ENCODE measurements around the gene EEF1AKMT4. TPM values are rescaled to one million over a fixed set of nuclear protein-coding genes. Genes with fewer than 3 reads are reported as not detected.
A peak's percentile ranks its signal among the peaks of the same experiment; 100 is the strongest.

Gene EEF1AKMT4
- total RNA-seq (2013; cell fraction: nucleolus; rRNA removed) = 3.7 and 3.8 TPM in 2 replicates
- total RNA-seq (2014; rRNA removed) = 17.8 and 19.2 TPM in 2 replicates
- 7.8 and 8.8 TPM in 2 replicates for total RNA-seq (2014; rRNA removed; fragmentation: Illumina TruSeq; extraction: Trizol)
- 10.2 and 11.9 TPM in 2 replicates for total RNA-seq (2021)
- 2.5 TPM for polyA plus RNA-seq (2011; ENCODE audit: low read depth)
- 5.0 and 9.4 TPM in 2 replicates for polyA plus RNA-seq (2011; rRNA removed)
- 22.1 and 24.4 TPM in 2 replicates for polyA plus RNA-seq (2011; cell fraction: cytosol; rRNA removed)
- polyA plus RNA-seq (2011; cell fraction: nucleus; rRNA removed) = 10.5 and 11.1 TPM in 2 replicates
- polyA plus RNA-seq (2012) = 6.1 and 6.7 TPM in 2 replicates
- polyA plus RNA-seq (2014; fragmentation: Illumina TruSeq; extraction: Trizol) = 3.3 and 7.5 TPM in 2 replicates
- polyA plus RNA-seq (2014; fragmentation: Nextera tagmentation; extraction: Ambion mirVana) = 10 to 100 TPM; 18.7 to 19.2 TPM
- polyA plus RNA-seq (2014; rRNA removed) = 18.7 and 19.6 TPM in 2 replicates
- 10 to 100 TPM; 23.3 to 26.8 TPM for polyA plus RNA-seq (2016; fragmentation: Nextera tagmentation; extraction: Ambion mirVana)
- polyA minus RNA-seq (2011; rRNA and poly(A)+ RNA removed) = 9.7 and 14.3 TPM in 2 replicates
- polyA minus RNA-seq (2011; cell fraction: cytosol; rRNA and poly(A)+ RNA removed) = 3.7 and 4.8 TPM in 2 replicates
- 4.1 and 5.2 TPM in 2 replicates for polyA minus RNA-seq (2011; cell fraction: nucleus; rRNA and poly(A)+ RNA removed)
- Bru-seq, nascent RNA = percentile 51 among the genes with signal in this experiment
- BruChase-seq, experiment 1, labeled RNA remaining after a 6-hour chase = percentile 53 among the genes with signal in this experiment
- BruChase-seq, experiment 2, labeled RNA remaining after a 2-hour chase = percentile 52 among the genes with signal in this experiment
- long read RNA-seq, experiment 1, transcript EEF1AKMT4-201 (3 exons, 1,823 nt) = major isoform, 13 of 13 reads
- long read RNA-seq, experiment 1, partial matches to known transcripts = 0 of 13 reads
- long read RNA-seq, experiment 1, other reads (novel, unspliced or antisense) = 0 of 13 reads
- long read RNA-seq, experiment 2, transcript EEF1AKMT4-201 (3 exons, 1,823 nt) = major isoform, 16 of 19 reads
- long read RNA-seq, experiment 2, partial matches to known transcripts = 1 of 19 reads
- long read RNA-seq, experiment 2, other reads (novel, unspliced or antisense) = 2 of 19 reads

- FAIRE-seq = peak; percentile 95
- POLR2A ChIA-PET = no interaction called here
- BruUV-seq (replicated peaks) = TSS peak; percentile 71
- H3K4me1 ChIP-seq (ENCODE audit: control insufficient read depth, insufficient read depth, low read length) = no peaks in the 10 kb centered on the region
- SMC1A ChIA-PET (ENCODE audit: uncharacterized antibody, unreplicated experiment) = interaction anchor here (0.6 to 1.2 kb wide), 7 partner anchors 20 to 354 kb away, joined by 3 to 6 read pairs (median 3); partner anchors contain the start of gene VWA5B2
- peak within 1 kb of the TSS; percentile 82 for H3K4me3 ChIP-seq
- H3K27ac ChIP-seq (ENCODE audit: control insufficient read depth, insufficient read depth) = peak within 1 kb of the TSS; percentile 91
- H3K4me2 ChIP-seq (ENCODE audit: control insufficient read depth, insufficient read depth) = peak within 1 kb of the TSS; percentile 100
- DNase-seq (ENCODE audit: low read depth, low spot score) = peak; percentile 87
- RAD21 ChIA-PET (ENCODE audit: unreplicated experiment) = interaction anchor here (1.0 to 1.2 kb wide), 5 partner anchors 22 to 365 kb away, joined by 3 to 17 read pairs (median 6); partner anchors contain the start of genes ABCC5, ABCF3 and PARL
- CTCF ChIA-PET = interaction anchor here (0.7 to 7.1 kb wide), 21 partner anchors 9 to 669 kb away, joined by 3 to 69 read pairs (median 4); partner anchors contain the start of genes PARL and VWA5B2
- no peaks in the 10 kb centered on the region for H4K20me1 ChIP-seq (ENCODE audit: control insufficient read depth, insufficient read depth)
- H3K27me3 ChIP-seq (replicated peaks in 1 of 2; ENCODE audit: control insufficient read depth in 2 of 2, insufficient read depth in 2 of 2, low read length in 1 of 2) = no peaks in the 10 kb centered on the region
- H3K9ac ChIP-seq (ENCODE audit: control insufficient read depth, insufficient read depth, low read length) = peak within 1 kb of the TSS; percentile 98
- intact Hi-C loops (cut with micrococcal nuclease; ENCODE audit: unreplicated experiment) (loop anchor here (1.0 to 10.0 kb wide), 5 partner anchors 48 to 354 kb away; partner anchors contain the start of genes ABCC5, ABCF3, EIF2B5 and PSMD2), in situ Hi-C loops (cut with MboI) (loop anchor here (5.0 kb wide), 1 partner anchor 362 kb away; no protein-coding TSS in a partner anchor)
- peak; percentile 96 for ATAC-seq
- H2AFZ ChIP-seq (ENCODE audit: control insufficient read depth, low read depth, low read length) = peak within 1 kb of the TSS; percentile 99
- peaks cover 17% of the 10 kb centered on the region for H3K79me2 ChIP-seq (ENCODE audit: control insufficient read depth, insufficient read depth, low read length)
- peaks cover 2 to 6% of the 10 kb centered on the region in 2 experiments; a peak in 3 of 4 replicates for H3K36me3 ChIP-seq (ENCODE audit: control insufficient read depth in 2 of 2, insufficient read depth in 2 of 2, low read length in 1 of 2)
- no peaks in the 10 kb centered on the region for H3K9me3 ChIP-seq (replicated peaks; ENCODE audit: control insufficient read depth, insufficient read depth, low read length)
- WGBS (ENCODE audit: insufficient coverage, insufficient replicate concordance, low lambda C conversion rate, missing lambda C conversion rate) = under 1% methylated on average over 54 of the region's 54 CpGs
- TF ChIP-seq E2F4 (IDR thresholded peaks at IDR 0.05; ENCODE audit: low read depth, low read length) = peak; percentile 20; the same call in 1 of the 2 replicates
- peak; percentile 16; the same call in 1 of the 2 replicates for TF ChIP-seq ELK1 (IDR thresholded peaks at IDR 0.05; ENCODE audit: low read depth, low read length)
- no peak for TF ChIP-seq SUZ12 (IDR thresholded peaks at IDR 0.05; ENCODE audit: unreplicated experiment)
- TF ChIP-seq YY1 (IDR thresholded peaks at IDR 0.05; ENCODE audit: low read depth, low read length) = peak; percentile 89
- peak; percentile 89 for TF ChIP-seq GABPA (IDR thresholded peaks at IDR 0.05; ENCODE audit: low read depth)
- TF ChIP-seq IRF3 (IDR thresholded peaks at IDR 0.05) = no peak
- TF ChIP-seq PML (IDR thresholded peaks at IDR 0.05; ENCODE audit: low read length) = 0 out of 2 replicates have a peak, but pooled peaks have one; percentile 0
- TF ChIP-seq ZNF274 (IDR thresholded peaks at IDR 0.05; ENCODE audit: insufficient read depth, insufficient read length) = no peak
- 0 out of 2 replicates have a peak, but pooled peaks have one; percentile 43 for TF ChIP-seq RUNX3 (IDR thresholded peaks at IDR 0.05; ENCODE audit: low read length)
- 0 out of 2 replicates have a peak, but pooled peaks have one; percentile 44 for TF ChIP-seq RFX5 (IDR thresholded peaks at IDR 0.05; ENCODE audit: low read depth, low read length)
- no peak for TF ChIP-seq MEF2A (IDR thresholded peaks at IDR 0.05; ENCODE audit: insufficient read depth, low read depth, low read length)
- no peak for TF ChIP-seq MLLT1 (IDR thresholded peaks at IDR 0.05)
- peak; percentile 52 for TF ChIP-seq GATAD2B (conservative IDR thresholded peaks at IDR 0.05; ENCODE audit: low read depth)
These were observed at the start of gene EEF1AKMT4 for GRCh38 chr3:184249412-184250166. Gene EEF1AKMT4 (plus strand): TSS chr3:184249672. CDS start chr3:184249695, 23 bp downstream.
